Keratinocyte (primary cell): ENCODE results near the gene TPST2. TPM values are rescaled to one million over a fixed set of nuclear protein-coding genes. Genes with fewer than 3 reads are reported as not detected.

Experiments used
- DNase-seq: peaks from one replicate; pipeline ENCODE4 v3.0.0-alpha.2; 2011; ENCODE audit warnings: low read depth, missing footprints, low spot score
- FAIRE-seq: peaks from 2 replicates; lab custom pipeline; 2011; peaks lifted over from hg19 to GRCh38; lab: Jason Lieb, UNC
- H2AFZ ChIP-seq: 2 replicates; pipeline ENCODE4 v1.6.0; 2012; ENCODE audit warnings: low read length, control low read depth, inconsistent platforms; ENCODE audit not compliant: control insufficient read depth
- H3K27ac ChIP-seq: 2 replicates; pipeline ENCODE4 v1.5.1; 2011; ENCODE audit warnings: low read length; ENCODE audit not compliant: control insufficient read depth, insufficient read depth
- H3K27me3 ChIP-seq: 3 replicates; pipeline ENCODE4 v1.6.0; 2011; ENCODE audit warnings: low read length; ENCODE audit not compliant: control insufficient read depth, insufficient read depth; ENCODE audit errors: extremely low read depth
- H3K36me3 ChIP-seq, 2 experiments: 2 replicates in 1 of 2; 3 replicates in 1 of 2; pipeline ENCODE4 v1.5.1; 2011; ENCODE audit warnings: low read length in 2 of 2, mild to moderate bottlenecking in 1 of 2; ENCODE audit not compliant: control insufficient read depth in 2 of 2, insufficient read depth in 2 of 2; ENCODE audit errors: extremely low read depth in 1 of 2
- H3K4me1 ChIP-seq: 3 replicates; pipeline ENCODE4 v1.5.1; 2011; ENCODE audit warnings: low read length; ENCODE audit not compliant: control insufficient read depth, insufficient read depth; ENCODE audit errors: extremely low read depth
- H3K4me2 ChIP-seq: 3 replicates; pipeline ENCODE4 v1.6.0; 2011; ENCODE audit warnings: low read depth, low read length; ENCODE audit not compliant: control insufficient read depth, insufficient read depth; ENCODE audit errors: extremely low read depth
- H3K4me3 ChIP-seq, 3 experiments: fragments of 200-600 bp in 1 of 3; sonication (generic) in 1 of 3; 2 replicates in 2 of 3; 3 replicates in 1 of 3; pipeline ENCODE4 v1.5.1; 2011 to 2016; ENCODE audit warnings: low read length in 3 of 3, mild to moderate bottlenecking in 3 of 3, control low read depth in 2 of 3, inconsistent platforms in 1 of 3, low read depth in 1 of 3, mixed read lengths in 1 of 3, mixed run types in 1 of 3, moderate library complexity in 1 of 3; ENCODE audit not compliant: control insufficient read depth in 2 of 3, insufficient read depth in 2 of 3; ENCODE audit errors: extremely low read depth in 1 of 3
- H3K79me2 ChIP-seq: 2 replicates; pipeline ENCODE4 v1.6.0; 2012; ENCODE audit warnings: low read length; ENCODE audit not compliant: control insufficient read depth, insufficient read depth
- H3K9ac ChIP-seq: 3 replicates; pipeline ENCODE4 v1.6.0; 2011; ENCODE audit warnings: low read length; ENCODE audit not compliant: control insufficient read depth, insufficient read depth; ENCODE audit errors: extremely low read depth
- H3K9me1 ChIP-seq: 3 replicates; pipeline ENCODE4 v1.6.0; 2011; ENCODE audit warnings: low read length; ENCODE audit not compliant: control insufficient read depth, insufficient read depth; ENCODE audit errors: extremely low read depth
- H3K9me3 ChIP-seq: 2 replicates; pipeline ENCODE4 v1.5.1; 2012; ENCODE audit warnings: low read depth, low read length; ENCODE audit not compliant: control insufficient read depth
- H4K20me1 ChIP-seq: 3 replicates; pipeline ENCODE4 v1.6.0; 2011; ENCODE audit warnings: low read length; ENCODE audit not compliant: control insufficient read depth, insufficient read depth; ENCODE audit errors: extremely low read depth
- CTCF ChIP-seq, 3 experiments: IDR thresholded peaks in 1 of 3; conservative IDR thresholded peaks in 1 of 3; optimal IDR thresholded peaks in 1 of 3; 2 replicates in 2 of 3; 3 replicates in 1 of 3; pipeline versions ENCODE3 to v1.5.1; 2011; ENCODE audit warnings: low read length in 3 of 3, mild to moderate bottlenecking in 3 of 3, moderate library complexity in 2 of 3, control low read depth in 1 of 3, inconsistent platforms in 1 of 3; ENCODE audit not compliant: insufficient read depth in 2 of 3; ENCODE audit errors: extremely low read depth in 1 of 3
- EZH2 ChIP-seq: IDR thresholded peaks from one replicate; pipeline ENCODE4 v1.6.1; 2012; ENCODE audit warnings: inconsistent platforms, mild to moderate bottlenecking, low read length, moderate library complexity
- dilution Hi-C: fragments of 300-500 bp; cut with MboI; formaldehyde crosslinking; loops from one replicate; pipeline ENCODE4 v1.7.0; 2020; ENCODE audit warnings: low sequenced_read_pairs; ENCODE audit not compliant: extremely low pct_ligation_motif_present
- polyA plus RNA-seq, 5 experiments: library from polyadenylated mRNA; depleted of rRNA in 3 of 5; stranded (reverse) in 3 of 5; stranded (forward) in 1 of 5; unstranded in 1 of 5; fragments of >200 nt; gene quantifications; 1 replicate in 1 of 5; 2 replicates in 3 of 5; 3 replicates in 1 of 5; pipeline versions ENCODE4 v1.2.1 to v1.2.3, GENCODE V29; 2011 to 2012; ENCODE audit warnings: missing spikeins in 2 of 5, low read depth in 1 of 5, low replicate concordance in 1 of 5

Gene TPST2
- polyA plus RNA-seq, 1 donor (not counting 4 experiments of a cell fraction or from before 2014, with no cell fraction given), result 22.4 TPM

GRCh38 chr22:26616650-26617049 is 26.7 kb upstream of the TPST2 start:
- Histone ChIP-seq H3K79me2 (no peaks in the 10 kb centered on the region), H3K9me1 (no peaks in the 10 kb centered on the region), H3K9ac (no peak overlapping the region), H3K4me2 (no peak overlapping the region), H2AFZ (no peak overlapping the region), H3K4me1 (no peaks in the 10 kb centered on the region), H3K9me3 (no peaks in the 10 kb centered on the region), H3K27ac (no peak overlapping the region), H4K20me1 (no peaks in the 10 kb centered on the region), H3K36me3 (no peaks in the 10 kb centered on the region), H3K4me3 (no peak overlapping the region), H3K27me3 (peaks cover 13% of the 10 kb centered on the region)
- FAIRE-seq (no peak), DNase-seq (no peak)
- no peak for TF ChIP-seq EZH2
- TF ChIP-seq CTCF (optimal IDR thresholded peaks at IDR 0.05 in 1 of 3, IDR thresholded peaks at IDR 0.05 in 1 of 3, conservative IDR thresholded peaks at IDR 0.05 in 1 of 3; ENCODE audit: extremely low read depth in 1 of 3, insufficient read depth in 2 of 3, low read length in 3 of 3), result no peak
- dilution Hi-C loops, result no loop called here

GRCh38 chr22:26615830-26616435 is 26.0 kb upstream of the TPST2 start:
- no peaks in the 10 kb centered on the region for H4K20me1 ChIP-seq
- FAIRE-seq, result no peak
- no peak overlapping the region for H3K4me3 ChIP-seq
- TF ChIP-seq CTCF (optimal IDR thresholded peaks at IDR 0.05 in 1 of 3, IDR thresholded peaks at IDR 0.05 in 1 of 3, conservative IDR thresholded peaks at IDR 0.05 in 1 of 3; ENCODE audit: extremely low read depth in 1 of 3, insufficient read depth in 2 of 3, low read length in 3 of 3), result no peak
- no peak for TF ChIP-seq EZH2
- no peaks in the 10 kb centered on the region for H3K9me1 ChIP-seq
- H3K27ac ChIP-seq, result no peak overlapping the region
- H3K79me2 ChIP-seq, result no peaks in the 10 kb centered on the region
- H3K4me2 ChIP-seq, result no peak overlapping the region
- DNase-seq, result no peak
- dilution Hi-C loops, result no loop called here
- H3K4me1 ChIP-seq, result no peaks in the 10 kb centered on the region
- H3K9me3 ChIP-seq, result no peaks in the 10 kb centered on the region
- H3K9ac ChIP-seq, result no peak overlapping the region
- H3K27me3 ChIP-seq, result peaks cover 13% of the 10 kb centered on the region
- H3K36me3 ChIP-seq, result no peaks in the 10 kb centered on the region
- H2AFZ ChIP-seq, result no peak overlapping the region
